Airway epithelial cell (primary cell): Measurements from ENCODE around the gene CCDC50. TPM values are rescaled to one million over a fixed set of nuclear protein-coding genes. Genes with fewer than 3 reads are reported as not detected.

ENCODE experiments used
- total RNA-seq: library from RNA; depleted of rRNA; stranded (reverse); fragments of >200 nt; gene quantifications from 2 replicates; pipeline ENCODE4 v1.2.3, GENCODE V29; 2015

Gene CCDC50
- total RNA-seq, result 37.2 and 43.6 TPM in 2 replicates

GRCh38 chr3:191328962-191329653, at the start of gene CCDC50:
TSS of gene CCDC50 (plus strand) at chr3:191329394. CDS start at chr3:191329675, 281 bp downstream.

GRCh38 chr3:191329654-191330529, 698 bp downstream of the CCDC50 start, which contains the start of gene UTS2B:
TSS of gene UTS2B (minus strand) at chr3:191330526. CDS start at chr3:191282189, 48,337 bp downstream.

Other genes with a start within 250 kb of the CCDC50 start
- gene OSTN, start 130.2 kb upstream of the CCDC50 start, total RNA-seq, result not detected in 2 replicates
- gene UTS2B, start 1.1 kb downstream of the CCDC50 start, total RNA-seq, result not detected in 2 replicates
- not detected in 2 replicates for gene PYDC2, start 131.8 kb downstream of the CCDC50 start, total RNA-seq